K562 (cell line): ENCODE results near the gene ZKSCAN3. TPM values are rescaled to one million over a fixed set of nuclear protein-coding genes. Genes with fewer than 3 reads are reported as not detected.

Source experiments
- ATAC-seq: fragments of 200-7000 bp; cut with Tn5 transposase; 3 replicates; pipeline ENCODE4 v1.9.1; 2020; ENCODE audit warnings: moderate library complexity
- BruUV-seq: library from RNA; stranded (reverse); fragments of 400-500 nt; replicated peaks from 2 replicates; lab custom pipeline; 2021; lab: Mats Ljungman, UMichigan
- CTCF ChIA-PET: fragments of 300-600 bp; formaldehyde crosslinking; extraction: SDS; loops from one replicate; lab custom pipeline; 2021; ENCODE audit warnings: low intra/inter-chr PET ratio; lab: Yijun Ruan, JAX
- POLR2A ChIA-PET: fragments of 300-600, 350-650 bp; sonication (Branson Sonifier 250); formaldehyde crosslinking; extraction: SDS; loops from one replicate; lab custom pipeline; 2021; ENCODE audit warnings: antibody characterized with exemption, inconsistent platforms; lab: Yijun Ruan, JAX
- DNase-seq, 4 experiments: peaks; one replicate each; pipeline versions ENCODE4 v3.0.0 to v3.0.0-alpha.2; 2011 to 2018; ENCODE audit warnings: low spot score in 3 of 4, mixed read lengths in 3 of 4; ENCODE audit errors: extremely low read depth in 1 of 4
- FAIRE-seq: peaks from 2 replicates; lab custom pipeline; 2011; peaks lifted over from hg19 to GRCh38; lab: Jason Lieb, UNC
- H2AFZ ChIP-seq: 2 replicates; pipeline ENCODE4 v1.6.0; 2011; ENCODE audit warnings: low read depth, low read length, control low read depth, inconsistent platforms
- H3K27ac ChIP-seq: fragments of 200-600 bp; 3 replicates; pipeline ENCODE4 v1.8.0; 2011; ENCODE audit warnings: low read depth, mild to moderate bottlenecking, control low read depth, inconsistent platforms, low read length, moderate library complexity, mixed read lengths; ENCODE audit errors: extremely low read depth
- H3K27me3 ChIP-seq, 2 experiments: fragments of 300-600 bp in 1 of 2; 2 replicates in 1 of 2; 3 replicates in 1 of 2; pipeline versions ENCODE4 v1.6.0 to v1.8.0; 2011; ENCODE audit warnings: inconsistent platforms in 2 of 2, low read length in 2 of 2, mild to moderate bottlenecking in 1 of 2, mixed read lengths in 1 of 2, moderate library complexity in 1 of 2; ENCODE audit not compliant: control insufficient read depth in 2 of 2, insufficient read depth in 2 of 2
- H3K36me3 ChIP-seq: fragments of 300-600 bp; 3 replicates; pipeline ENCODE4 v1.8.0; 2011; ENCODE audit warnings: mild to moderate bottlenecking, low read length, inconsistent platforms; ENCODE audit not compliant: control insufficient read depth, insufficient read depth
- H3K4me1 ChIP-seq, 2 experiments: fragments of 200-600 bp in 1 of 2; replicated peaks in 1 of 2; 2 replicates in 1 of 2; 3 replicates in 1 of 2; pipeline versions ENCODE4 v1.5.1 to v1.8.0; 2011; ENCODE audit warnings: inconsistent platforms in 2 of 2, low read length in 2 of 2, mild to moderate bottlenecking in 1 of 2, mixed read lengths in 1 of 2, moderate library complexity in 1 of 2; ENCODE audit not compliant: control insufficient read depth in 2 of 2, insufficient read depth in 2 of 2
- H3K4me2 ChIP-seq: 2 replicates; pipeline ENCODE4 v1.6.1; 2011; ENCODE audit warnings: low read length, control low read depth, inconsistent platforms, mixed read lengths; ENCODE audit not compliant: insufficient read depth
- H3K4me3 ChIP-seq: fragments of 200-600 bp; sonication (generic), shearing (Covaris generic); 2 replicates; pipeline ENCODE4 v1.5.1; 2016; ENCODE audit warnings: control low read depth, inconsistent platforms
- H3K79me2 ChIP-seq: fragments of 200-600 bp; 3 replicates; pipeline ENCODE4 v1.8.0; 2011; ENCODE audit warnings: low read length, inconsistent platforms; ENCODE audit not compliant: control insufficient read depth, insufficient read depth
- H3K9ac ChIP-seq, 2 experiments: 2 replicates each; pipeline versions ENCODE4 v1.6.0 to v1.6.1; 2011; ENCODE audit warnings: low read depth in 2 of 2, low read length in 2 of 2, control low read depth in 1 of 2, inconsistent platforms in 1 of 2, mild to moderate bottlenecking in 1 of 2, mixed read lengths in 1 of 2; ENCODE audit not compliant: insufficient read depth in 1 of 2
- H3K9me1 ChIP-seq: one replicate; pipeline ENCODE4 v1.6.0; 2011; ENCODE audit warnings: inconsistent platforms, mild to moderate bottlenecking, low read length, moderate library complexity; ENCODE audit not compliant: control insufficient read depth, insufficient read depth
- H3K9me3 ChIP-seq: replicated peaks from 2 replicates; pipeline ENCODE4 v1.5.1; 2011; ENCODE audit warnings: low read depth, low read length, inconsistent platforms; ENCODE audit not compliant: control insufficient read depth, insufficient read depth
- H4K20me1 ChIP-seq: replicated peaks from 2 replicates; pipeline ENCODE4 v1.6.1; 2011; ENCODE audit warnings: low read length, inconsistent platforms, mixed read lengths; ENCODE audit not compliant: control insufficient read depth, insufficient read depth
- CTBP1 ChIP-seq: fragments of 450-650 bp; IDR thresholded peaks from 2 replicates; pipeline ENCODE4 v1.6.1; 2016; ENCODE audit warnings: borderline replicate concordance
- GATAD2B ChIP-seq: fragments of 450-650 bp; IDR thresholded peaks from 2 replicates; pipeline ENCODE4 v1.6.1; 2017; ENCODE audit warnings: mild to moderate bottlenecking, borderline replicate concordance
- HDAC1 ChIP-seq, 2 experiments: fragments of 450-650 bp; IDR thresholded peaks; 2 replicates each; pipeline ENCODE4 v1.6.1; 2016 to 2017; ENCODE audit warnings: inconsistent platforms in 1 of 2, mild to moderate bottlenecking in 1 of 2, moderate library complexity in 1 of 2
- MEIS2 ChIP-seq: fragments of 450-650 bp; IDR thresholded peaks from 2 replicates; pipeline ENCODE4 v1.6.1; 2014; ENCODE audit warnings: mild to moderate bottlenecking; ENCODE audit not compliant: partially characterized antibody
- NCOA2 ChIP-seq, 2 experiments: fragments of 450-650 bp; IDR thresholded peaks; 2 replicates each; pipeline ENCODE4 v1.6.1; 2018; ENCODE audit warnings: mild to moderate bottlenecking in 2 of 2, moderate library complexity in 1 of 2; ENCODE audit not compliant: partially characterized antibody in 2 of 2
- NFE2 ChIP-seq: IDR thresholded peaks from 2 replicates; pipeline ENCODE4 v1.6.1; 2014; ENCODE audit warnings: antibody characterized with exemption, low read depth
- NFIC ChIP-seq: fragments of 450-650 bp; IDR thresholded peaks from 2 replicates; pipeline ENCODE4 v1.6.1; 2017; ENCODE audit warnings: mild to moderate bottlenecking, inconsistent platforms
- RAD21 ChIP-seq, 2 experiments: fragments of 250-450 bp in 1 of 2; fragments of 450-650 bp in 1 of 2; sonication (Bioruptor Pico) in 1 of 2; formaldehyde crosslinking in 1 of 2; IDR thresholded peaks in 1 of 2; conservative IDR thresholded peaks in 1 of 2; 2 replicates each; pipeline versions ENCODE4 v1.4.0 to v1.8.0; 2020 to 2022; ENCODE audit warnings: mild to moderate bottlenecking in 2 of 2, moderate library complexity in 1 of 2
- RCOR1 ChIP-seq, 2 experiments: IDR thresholded peaks; 2 replicates each; pipeline ENCODE4 v1.6.1; 2012; ENCODE audit warnings: low read depth in 2 of 2, low read length in 2 of 2, borderline replicate concordance in 1 of 2, improper control_type of control experiment in 1 of 2
- ZNF121 ChIP-seq: sonication (generic); formaldehyde crosslinking; conservative IDR thresholded peaks from 2 replicates; pipeline ENCODE4 v1.8.0; 2022; ENCODE audit warnings: missing genetic modification reagents
- ZNF79 ChIP-seq: fragments of 250-450 bp; sonication (Bioruptor Pico); IDR thresholded peaks from 2 replicates; pipeline ENCODE4 v1.4.0; 2020; ENCODE audit warnings: low read depth, mild to moderate bottlenecking, moderate library complexity
- WGBS: fragments of 100-300 bp; shearing (Covaris generic); methylation state at CpG from one replicate; pipeline ENCODE4 v1.1.6; 2016; ENCODE audit warnings: low coverage, mixed read lengths; ENCODE audit not compliant: insufficient coverage; ENCODE audit errors: missing lambda C conversion rate; 5-methylcytosine and 5-hydroxymethylcytosine counted together
- in situ Hi-C: fragments of 300-500 bp; cut with MboI; formaldehyde crosslinking; loops from 4 replicates; pipeline ENCODE4 v1.15.0; 2018; ENCODE audit warnings: inconsistent platforms, mixed read lengths
- intact Hi-C: fragments of 100-400 bp; cut with micrococcal nuclease; formaldehyde crosslinking; loops from 2 replicates; pipeline ENCODE4 v1.14.2; 2022
- polyA plus RNA-seq, 8 experiments: library from polyadenylated mRNA; depleted of rRNA in 4 of 8; stranded (reverse) in 5 of 8; unstranded in 3 of 8; fragments of >200 nt; fragmentation: Nextera tagmentation in 2 of 8; fragmentation: Illumina TruSeq in 1 of 8; extraction: Ambion mirVana in 2 of 8; extraction: Trizol in 1 of 8; gene quantifications; 2 replicates each; pipeline versions ENCODE4 v1.2.1 to v1.2.3, GENCODE V29; 2011 to 2014; ENCODE audit warnings: inconsistent platforms in 1 of 8, missing spikeins in 1 of 8
- total RNA-seq, 7 experiments: library from RNA; depleted of rRNA in 6 of 7; stranded (reverse); fragments of >200 nt in 6 of 7; fragmentation: Illumina TruSeq in 2 of 7; extraction: Trizol in 2 of 7; gene quantifications; 2 replicates each; pipeline versions ENCODE4 v1.2.1 to v1.2.3, GENCODE V29; 2011 to 2021; ENCODE audit warnings: low replicate concordance in 1 of 7
- TF ChIP-seq, protein P1 (sequence below): fragments of 450-650 bp; IDR thresholded peaks from 2 replicates; pipeline ENCODE4 v1.6.1; 2016; ENCODE audit warnings: borderline replicate concordance
- TF ChIP-seq, protein P2 (sequence below): fragments of 450-650 bp; IDR thresholded peaks from 2 replicates; pipeline ENCODE4 v1.6.1; 2016
- TF ChIP-seq, protein P3 (sequence below): fragments of 450-650 bp; IDR thresholded peaks from 2 replicates; pipeline ENCODE4 v1.6.1; 2016; ENCODE audit warnings: mild to moderate bottlenecking

ZKSCAN3 gene
- total and polyA plus RNA-seq, 9 of the 15 experiments (the other 6 are each of a cell fraction or from before 2014, with no cell fraction given) = 3.0 to 12.4 (median 10.2) TPM

DNA sequence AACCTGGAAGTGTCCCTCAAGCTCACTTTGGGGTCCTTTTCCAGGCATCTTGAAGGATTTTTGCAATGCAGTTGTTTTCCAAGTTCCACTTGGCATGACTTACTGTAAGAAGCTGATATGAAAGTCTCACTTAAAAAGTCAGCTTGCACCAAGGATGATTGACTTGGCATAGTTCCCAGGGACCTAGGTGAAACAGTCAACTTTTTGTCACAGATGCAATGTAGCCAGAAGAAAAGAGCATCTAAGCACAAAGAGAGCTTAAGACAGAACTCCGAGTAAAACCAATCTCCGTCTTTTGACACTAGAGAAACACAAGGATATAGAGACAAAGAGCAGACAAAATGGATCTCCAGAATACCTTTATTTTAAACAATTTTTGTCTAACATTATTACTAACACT is 52.5 kb downstream of the ZKSCAN3 start:
- intact Hi-C loops (no loop called here), in situ Hi-C loops (no loop called here)
- ChIA-PET CTCF (interaction anchor here (0.7 kb wide), 1 partner anchor 271 kb away, joined by 6 read pairs; no protein-coding TSS in a partner anchor), POLR2A (interaction anchor here (0.6 to 1.5 kb wide), 9 partner anchors 9 to 266 kb away, joined by 3 to 5 read pairs (median 3); partner anchors contain the start of gene ZSCAN31)
- peaks cover 17 to 32% of the 10 kb centered on the region in 2 experiments for H3K4me1 ChIP-seq
- ATAC-seq = no peak
- no peaks in the 10 kb centered on the region for H4K20me1 ChIP-seq
- H3K9ac ChIP-seq = peak overlapping the region in 1 of 2 experiments; percentile 40; a peak in 1 of 4 replicates
- no TSS peak for BruUV-seq
- H3K27ac ChIP-seq = no peak overlapping the region
- H3K27me3 ChIP-seq = no peaks in the 10 kb centered on the region
- WGBS = 40% methylated on average over 2 of the region's 2 CpGs
- no peak overlapping the region for H3K4me2 ChIP-seq
- H3K36me3 ChIP-seq = peaks cover 11% of the 10 kb centered on the region; the same call in 2 of the 3 replicates
- FAIRE-seq = peak; percentile 49
- peaks cover 30% of the 10 kb centered on the region for H3K79me2 ChIP-seq
- peak overlapping the region; percentile 56 for H2AFZ ChIP-seq
- peak in 1 of 4 experiments; percentile 74 for DNase-seq
- H3K9me1 ChIP-seq = no peaks in the 10 kb centered on the region
- no peaks in the 10 kb centered on the region for H3K9me3 ChIP-seq
- H3K4me3 ChIP-seq = no peak overlapping the region
- TF ChIP-seq, protein P1, sequence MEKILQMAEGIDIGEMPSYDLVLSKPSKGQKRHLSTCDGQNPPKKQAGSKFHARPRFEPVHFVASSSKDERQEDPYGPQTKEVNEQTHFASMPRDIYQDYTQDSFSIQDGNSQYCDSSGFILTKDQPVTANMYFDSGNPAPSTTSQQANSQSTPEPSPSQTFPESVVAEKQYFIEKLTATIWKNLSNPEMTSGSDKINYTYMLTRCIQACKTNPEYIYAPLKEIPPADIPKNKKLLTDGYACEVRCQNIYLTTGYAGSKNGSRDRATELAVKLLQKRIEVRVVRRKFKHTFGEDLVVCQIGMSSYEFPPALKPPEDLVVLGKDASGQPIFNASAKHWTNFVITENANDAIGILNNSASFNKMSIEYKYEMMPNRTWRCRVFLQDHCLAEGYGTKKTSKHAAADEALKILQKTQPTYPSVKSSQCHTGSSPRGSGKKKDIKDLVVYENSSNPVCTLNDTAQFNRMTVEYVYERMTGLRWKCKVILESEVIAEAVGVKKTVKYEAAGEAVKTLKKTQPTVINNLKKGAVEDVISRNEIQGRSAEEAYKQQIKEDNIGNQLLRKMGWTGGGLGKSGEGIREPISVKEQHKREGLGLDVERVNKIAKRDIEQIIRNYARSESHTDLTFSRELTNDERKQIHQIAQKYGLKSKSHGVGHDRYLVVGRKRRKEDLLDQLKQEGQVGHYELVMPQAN = no peak
- TF ChIP-seq CTBP1 (0 out of 2 replicates have a peak, but pooled peaks have one; percentile 35), GATAD2B (no peak), NCOA2 (IDR thresholded peaks at IDR 0.05; ENCODE audit: partially characterized antibody in 2 of 2) (peak in 1 of 2 experiments; percentile 92), NFIC (peak; percentile 97), MEIS2 (peak; percentile 21), RCOR1 (IDR thresholded peaks at IDR 0.05; ENCODE audit: borderline replicate concordance in 1 of 2, low read depth in 2 of 2, low read length in 2 of 2) (0 out of 4 replicates have a peak, but pooled peaks of 1 of the 2 experiments have one; percentile 4), HDAC1 (IDR thresholded peaks at IDR 0.05) (no peak), ZNF79 (CRISPR knock-in tag) (peak; percentile 74), RAD21 (CRISPR knock-in tag; conservative IDR thresholded peaks at IDR 0.05 in 1 of 2, IDR thresholded peaks at IDR 0.05 in 1 of 2) (0 out of 4 replicates have a peak, but pooled peaks of 1 of the 2 experiments have one; percentile 5), NFE2 (no peak), ZNF121 (no peak)
- TF ChIP-seq, protein P2, sequence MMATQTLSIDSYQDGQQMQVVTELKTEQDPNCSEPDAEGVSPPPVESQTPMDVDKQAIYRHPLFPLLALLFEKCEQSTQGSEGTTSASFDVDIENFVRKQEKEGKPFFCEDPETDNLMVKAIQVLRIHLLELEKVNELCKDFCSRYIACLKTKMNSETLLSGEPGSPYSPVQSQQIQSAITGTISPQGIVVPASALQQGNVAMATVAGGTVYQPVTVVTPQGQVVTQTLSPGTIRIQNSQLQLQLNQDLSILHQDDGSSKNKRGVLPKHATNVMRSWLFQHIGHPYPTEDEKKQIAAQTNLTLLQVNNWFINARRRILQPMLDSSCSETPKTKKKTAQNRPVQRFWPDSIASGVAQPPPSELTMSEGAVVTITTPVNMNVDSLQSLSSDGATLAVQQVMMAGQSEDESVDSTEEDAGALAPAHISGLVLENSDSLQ = peak; percentile 73
- TF ChIP-seq, protein P3, sequence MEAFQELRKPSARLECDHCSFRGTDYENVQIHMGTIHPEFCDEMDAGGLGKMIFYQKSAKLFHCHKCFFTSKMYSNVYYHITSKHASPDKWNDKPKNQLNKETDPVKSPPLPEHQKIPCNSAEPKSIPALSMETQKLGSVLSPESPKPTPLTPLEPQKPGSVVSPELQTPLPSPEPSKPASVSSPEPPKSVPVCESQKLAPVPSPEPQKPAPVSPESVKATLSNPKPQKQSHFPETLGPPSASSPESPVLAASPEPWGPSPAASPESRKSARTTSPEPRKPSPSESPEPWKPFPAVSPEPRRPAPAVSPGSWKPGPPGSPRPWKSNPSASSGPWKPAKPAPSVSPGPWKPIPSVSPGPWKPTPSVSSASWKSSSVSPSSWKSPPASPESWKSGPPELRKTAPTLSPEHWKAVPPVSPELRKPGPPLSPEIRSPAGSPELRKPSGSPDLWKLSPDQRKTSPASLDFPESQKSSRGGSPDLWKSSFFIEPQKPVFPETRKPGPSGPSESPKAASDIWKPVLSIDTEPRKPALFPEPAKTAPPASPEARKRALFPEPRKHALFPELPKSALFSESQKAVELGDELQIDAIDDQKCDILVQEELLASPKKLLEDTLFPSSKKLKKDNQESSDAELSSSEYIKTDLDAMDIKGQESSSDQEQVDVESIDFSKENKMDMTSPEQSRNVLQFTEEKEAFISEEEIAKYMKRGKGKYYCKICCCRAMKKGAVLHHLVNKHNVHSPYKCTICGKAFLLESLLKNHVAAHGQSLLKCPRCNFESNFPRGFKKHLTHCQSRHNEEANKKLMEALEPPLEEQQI = 0 out of 2 replicates have a peak, but pooled peaks have one; percentile 33
